Stimulated activated CD8-positive, alpha-beta memory T cell treated with anti-CD3 and anti-CD28 coated beads, Interleukin-2, amount 100 ng/mL, for 48 hours (primary cell): ENCODE measurements around the gene GIPC1.

Experiments used
- DNase-seq, 2 donors: peaks; one replicate each; pipeline ENCODE4 v3.0.0-alpha.2; 2020; ENCODE audit warnings: low read depth in 2 of 2

The GIPC1 gene

DNA sequence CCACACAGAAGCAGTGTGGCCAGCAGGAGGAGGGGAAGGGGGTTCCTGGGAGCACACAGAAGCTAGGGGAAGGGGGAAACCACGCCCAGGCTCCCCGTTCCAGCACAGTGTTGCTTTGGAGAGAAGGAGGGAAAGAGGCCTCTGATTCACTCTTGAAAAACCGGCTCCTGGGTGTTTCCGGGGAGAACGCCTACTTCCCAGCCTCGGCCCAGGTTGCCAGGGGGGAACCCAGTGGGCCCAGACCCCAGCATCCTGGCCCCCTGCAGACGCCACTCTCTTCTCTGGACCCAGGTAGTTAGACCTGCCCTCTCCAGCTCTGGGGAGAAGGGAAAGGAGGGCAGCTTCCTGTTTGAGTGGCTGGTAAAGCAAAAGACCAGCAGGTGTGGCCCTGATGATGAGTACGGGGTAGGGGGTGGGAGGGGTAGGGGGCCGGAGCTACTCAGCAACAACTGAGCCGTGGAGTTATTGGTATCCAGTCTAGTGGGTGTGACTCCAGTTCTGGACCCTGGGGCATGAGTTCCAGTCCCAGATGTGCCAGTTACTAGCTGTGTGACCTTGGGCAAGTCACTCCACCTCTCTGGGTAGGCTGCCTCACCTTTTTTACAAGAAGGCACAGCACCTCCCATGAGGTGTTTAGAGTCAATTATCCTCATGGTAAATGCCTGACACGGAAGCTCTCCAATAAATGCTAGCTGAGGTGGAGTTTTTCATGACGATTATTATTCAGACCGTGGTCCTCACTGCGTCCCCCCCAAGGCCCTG lies 836 bp downstream of the GIPC1 start:
- DNase-seq: no peak

DNA sequence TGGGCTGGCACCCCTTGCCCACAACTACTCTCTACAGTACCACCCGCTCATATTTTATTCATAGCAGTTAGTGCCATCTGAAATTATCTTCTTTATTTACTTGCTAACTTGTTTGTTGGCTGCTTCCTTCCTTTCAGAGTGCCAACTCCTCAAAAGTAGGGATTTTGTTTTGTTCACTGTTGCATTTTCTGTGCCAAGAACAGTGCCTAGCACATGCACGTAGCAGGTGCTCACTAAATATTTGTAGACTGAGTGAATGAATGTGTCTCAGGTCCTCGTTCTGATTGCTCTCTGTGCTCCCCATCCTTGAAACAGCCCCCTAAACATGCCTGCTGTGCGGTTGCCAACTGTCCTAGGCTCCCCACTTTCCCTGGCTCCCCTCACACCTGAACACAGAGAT lies 1.5 kb downstream of the GIPC1 start:
- DNase-seq: no peak

DNA sequence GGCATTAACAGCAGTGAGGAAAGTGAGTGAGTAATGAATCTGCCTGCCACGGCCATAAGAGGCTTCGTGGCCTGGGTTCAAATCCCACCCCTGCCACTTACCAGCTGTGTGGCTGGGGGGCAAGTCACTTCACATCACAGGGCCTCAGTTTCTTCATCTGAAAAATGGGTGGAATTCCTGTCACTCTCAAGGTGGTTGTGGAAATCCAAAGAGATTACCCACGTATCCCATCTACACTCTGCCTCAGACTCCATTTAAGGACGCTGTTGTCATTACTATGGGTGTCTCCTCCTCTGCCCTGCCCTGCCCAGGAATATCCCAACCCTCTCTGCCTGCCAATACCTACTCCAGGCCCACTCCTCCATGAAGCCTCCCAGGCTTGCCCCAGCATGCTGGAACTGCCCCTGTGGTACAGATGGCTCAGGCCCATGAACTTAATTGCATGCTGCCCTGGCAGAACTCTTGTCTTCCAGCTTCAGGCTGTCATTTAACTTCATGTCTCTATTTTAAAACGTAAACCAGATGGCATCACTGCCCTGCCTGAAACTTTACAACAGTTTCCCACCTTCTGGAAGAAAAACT lies 3.1 kb downstream of the GIPC1 start:
- no peak for DNase-seq

DNA sequence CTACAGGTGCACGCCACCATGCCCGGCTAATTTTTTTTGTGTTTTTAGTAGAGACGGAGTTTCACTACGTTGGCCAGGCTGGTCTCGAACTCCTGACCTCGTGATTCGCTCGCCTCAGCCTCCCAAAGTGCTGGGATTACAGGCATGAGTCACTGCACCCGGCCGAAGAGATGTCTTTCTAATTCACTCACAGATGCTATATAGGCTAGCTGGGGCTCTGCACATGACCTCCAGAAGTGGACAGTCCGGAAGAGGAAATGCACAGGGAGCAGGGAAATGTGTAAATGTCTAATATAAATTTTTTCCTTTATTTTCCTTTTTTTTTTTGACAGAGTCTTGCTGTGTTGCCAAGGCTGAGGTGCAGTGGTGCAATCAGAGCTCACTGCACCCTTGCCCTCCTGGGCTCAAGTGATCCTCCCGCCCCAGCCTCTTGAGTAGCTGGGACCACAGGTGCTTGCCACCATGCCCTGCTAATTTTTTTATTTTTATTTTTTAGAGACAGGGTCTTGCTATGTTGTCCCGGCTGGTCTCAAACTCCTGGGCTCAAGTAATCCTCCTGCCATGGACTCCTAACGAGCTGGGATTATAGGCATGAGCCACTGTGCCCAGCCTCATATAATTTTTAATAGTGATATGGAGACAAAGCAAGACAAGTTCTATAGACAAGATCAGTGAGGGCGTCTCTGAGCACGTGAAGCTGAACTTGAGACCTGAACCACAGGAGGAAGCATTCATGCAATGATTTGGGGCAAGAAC lies 8.4 kb downstream of the GIPC1 start:
- DNase-seq: no peak

DNA sequence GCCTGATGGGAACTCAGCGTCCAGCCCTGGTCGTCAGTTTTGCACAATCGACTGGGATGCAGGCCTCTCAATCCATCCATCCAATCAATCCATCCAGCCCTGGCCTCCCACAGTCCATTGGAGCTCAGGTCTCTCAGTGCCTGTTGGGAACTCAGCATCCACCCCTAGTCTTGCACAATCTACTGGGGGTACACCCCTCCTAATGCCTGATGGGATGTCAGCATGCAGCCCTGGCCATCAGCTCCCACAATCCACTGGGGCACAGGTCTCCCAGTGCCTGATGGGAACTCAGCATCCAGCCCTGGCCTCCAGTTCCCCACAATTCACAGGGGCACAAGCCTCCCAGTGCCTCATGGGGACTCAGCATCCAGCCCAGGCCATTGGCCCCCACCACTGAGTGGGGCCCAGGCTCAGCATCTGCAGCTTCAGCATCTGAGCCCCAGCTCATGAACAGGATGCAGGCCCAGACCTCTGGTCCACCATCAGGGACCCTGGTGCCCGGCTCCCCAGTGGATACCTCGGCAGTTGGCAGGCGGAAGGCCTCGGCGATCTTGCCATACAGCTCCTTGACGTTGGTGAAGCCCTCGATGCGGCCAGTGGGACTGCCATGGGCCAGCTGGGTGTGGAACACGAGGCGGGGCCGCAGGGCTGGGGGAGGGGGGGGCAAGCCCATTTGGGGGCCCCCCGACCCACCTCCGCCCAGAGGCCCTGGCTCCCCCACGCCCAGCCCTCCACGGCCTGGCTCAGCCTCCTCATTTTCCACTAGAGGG lies 13.6 kb downstream of the GIPC1 start:
- no peak for DNase-seq

DNA sequence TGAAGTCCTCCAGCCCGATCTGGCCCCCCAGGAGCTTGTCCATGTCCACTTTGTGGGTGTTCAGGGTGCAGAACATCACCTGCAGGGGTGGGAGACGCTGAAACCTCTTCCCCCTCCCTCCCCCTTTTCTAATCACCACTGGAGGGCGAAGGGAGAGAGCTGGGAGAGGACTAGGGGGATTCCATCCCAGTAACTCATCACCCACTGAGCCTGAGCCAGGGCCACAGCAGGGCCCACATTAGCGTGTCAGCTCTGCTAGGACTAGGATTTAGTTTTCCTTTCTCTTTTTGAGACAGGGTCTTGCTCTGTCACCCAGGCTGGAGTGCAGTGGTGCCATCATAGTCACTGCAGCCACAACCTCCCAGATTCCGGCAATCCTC lies 15.2 kb downstream of the GIPC1 start:
- no peak for DNase-seq

DNA sequence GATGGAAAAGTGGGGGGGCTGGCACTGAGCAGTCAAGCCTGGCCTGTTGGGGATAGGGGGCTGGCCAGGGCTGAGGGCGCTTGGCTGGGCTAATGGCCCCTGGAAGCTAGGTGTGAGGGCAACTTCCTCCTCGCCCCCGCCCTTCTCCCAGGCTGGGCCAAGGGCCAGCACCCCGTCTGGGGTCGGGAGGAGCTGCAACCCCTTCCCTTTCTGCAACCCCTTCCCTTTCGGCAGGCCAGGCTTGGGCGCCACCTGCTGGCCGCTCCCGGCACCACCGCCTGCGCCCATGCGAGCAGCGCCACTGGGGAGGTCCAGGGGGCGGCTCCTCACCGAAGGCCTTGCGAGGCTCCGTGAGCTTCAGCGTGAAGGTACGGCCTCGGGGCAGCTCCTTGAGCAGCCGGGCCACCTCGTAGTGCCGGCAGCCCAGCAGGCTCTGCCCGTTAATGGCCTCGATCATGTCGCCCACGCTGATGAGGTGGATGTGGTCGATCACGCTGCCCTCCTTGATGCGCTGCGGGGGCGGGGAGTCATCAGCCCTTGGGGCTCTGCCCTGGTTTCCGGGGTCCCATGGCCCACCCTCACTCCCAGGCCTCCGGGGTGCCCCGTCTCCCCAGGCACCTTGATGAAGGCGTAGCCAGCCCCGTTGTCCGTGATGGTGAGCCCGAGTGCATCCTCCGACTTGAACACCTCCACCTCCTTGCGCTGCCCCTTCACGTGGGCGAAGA lies 15.8 kb downstream of the GIPC1 start:
- DNase-seq: peak; percentile 63 to 69

DNA sequence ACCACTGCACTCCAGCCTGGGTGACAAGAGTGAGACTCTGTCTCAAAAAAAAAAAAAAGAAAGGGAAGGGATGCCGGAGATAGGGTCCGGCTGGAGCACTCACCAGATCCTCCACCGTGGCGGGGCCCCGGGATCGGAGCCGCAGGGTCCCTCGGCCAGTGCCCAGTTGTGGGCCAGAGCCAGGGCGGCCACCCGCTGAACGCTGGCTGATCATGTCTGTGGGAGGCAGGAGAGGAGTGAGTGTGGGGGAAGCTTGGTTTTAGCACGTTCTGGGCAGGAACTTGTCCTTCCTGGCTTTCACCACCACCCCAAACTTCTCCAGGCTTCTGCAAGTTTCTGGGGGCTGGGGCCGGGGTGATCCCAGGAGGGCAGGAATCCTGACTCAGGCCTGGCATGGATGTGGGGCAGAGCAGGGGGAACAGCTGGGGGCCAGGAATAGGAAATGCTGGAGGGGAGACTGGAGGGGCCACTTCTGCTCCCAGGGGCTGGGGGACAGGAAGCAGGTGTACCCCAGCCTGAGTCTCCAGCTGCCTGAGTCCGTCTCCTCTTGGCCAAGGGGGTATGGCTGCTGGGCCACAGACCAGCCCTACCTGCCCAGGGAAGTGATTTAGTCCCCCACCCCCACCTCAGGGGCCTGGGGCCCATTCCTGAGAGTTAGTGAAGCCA lies 16.5 kb downstream of the GIPC1 start:
- DNase-seq: no peak

DNA sequence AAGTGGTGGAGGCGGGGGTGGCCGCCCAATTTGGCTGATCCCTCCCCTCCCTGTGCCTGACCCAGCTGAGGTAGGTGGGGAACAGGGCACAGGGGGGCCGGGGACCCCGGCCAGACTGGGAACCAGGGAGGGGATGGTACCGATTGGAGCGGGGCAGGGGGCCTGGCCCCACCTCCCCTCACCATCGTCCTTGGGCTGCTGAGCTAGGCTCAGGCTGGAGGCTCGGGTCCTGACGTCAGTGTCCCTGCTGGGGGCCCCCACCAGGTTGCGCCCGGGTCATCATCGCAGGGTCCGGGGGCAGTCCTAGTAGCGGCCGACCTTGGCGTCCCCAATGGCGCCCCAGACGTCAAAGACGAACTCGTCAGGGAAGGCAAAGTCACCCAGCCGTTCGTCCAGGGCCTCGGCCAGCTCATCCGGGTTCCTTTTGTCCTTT lies 17.8 kb downstream of the GIPC1 start:
- no peak for DNase-seq

DNA sequence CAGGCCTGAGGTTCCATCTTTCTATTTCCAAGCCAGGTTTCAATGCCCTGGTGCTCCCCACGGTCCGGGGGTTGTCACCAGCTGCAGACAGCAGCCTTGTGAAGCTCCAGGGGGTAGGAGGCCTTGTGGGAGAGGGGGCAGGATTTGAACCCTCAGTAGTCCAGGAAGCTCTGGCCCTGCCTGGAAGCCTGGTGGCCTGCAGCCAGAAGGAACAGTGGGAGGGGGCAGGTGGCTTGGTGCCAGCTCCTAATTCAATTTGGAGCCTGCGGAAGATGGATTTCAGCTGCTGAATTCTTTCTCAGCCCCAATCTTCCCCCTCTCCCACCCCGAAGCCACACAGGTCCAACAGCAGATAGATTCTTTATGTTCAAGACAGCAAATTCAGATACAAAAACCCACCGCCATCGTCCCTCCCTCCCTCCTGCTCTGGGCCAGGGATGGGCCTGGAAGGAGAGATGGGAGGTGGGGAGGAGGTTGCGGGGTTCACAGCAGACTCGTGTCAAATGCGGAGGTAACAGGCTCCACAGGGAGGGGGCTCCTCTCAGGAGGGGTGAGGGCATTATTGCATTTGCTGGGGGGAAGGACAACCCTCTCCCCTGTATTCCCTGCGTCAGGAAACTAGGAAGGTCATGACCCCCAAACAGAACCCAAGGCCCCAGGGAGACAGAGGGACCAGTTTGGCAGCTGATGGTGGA lies 18.4 kb downstream of the GIPC1 start:
- no peak for DNase-seq

DNA sequence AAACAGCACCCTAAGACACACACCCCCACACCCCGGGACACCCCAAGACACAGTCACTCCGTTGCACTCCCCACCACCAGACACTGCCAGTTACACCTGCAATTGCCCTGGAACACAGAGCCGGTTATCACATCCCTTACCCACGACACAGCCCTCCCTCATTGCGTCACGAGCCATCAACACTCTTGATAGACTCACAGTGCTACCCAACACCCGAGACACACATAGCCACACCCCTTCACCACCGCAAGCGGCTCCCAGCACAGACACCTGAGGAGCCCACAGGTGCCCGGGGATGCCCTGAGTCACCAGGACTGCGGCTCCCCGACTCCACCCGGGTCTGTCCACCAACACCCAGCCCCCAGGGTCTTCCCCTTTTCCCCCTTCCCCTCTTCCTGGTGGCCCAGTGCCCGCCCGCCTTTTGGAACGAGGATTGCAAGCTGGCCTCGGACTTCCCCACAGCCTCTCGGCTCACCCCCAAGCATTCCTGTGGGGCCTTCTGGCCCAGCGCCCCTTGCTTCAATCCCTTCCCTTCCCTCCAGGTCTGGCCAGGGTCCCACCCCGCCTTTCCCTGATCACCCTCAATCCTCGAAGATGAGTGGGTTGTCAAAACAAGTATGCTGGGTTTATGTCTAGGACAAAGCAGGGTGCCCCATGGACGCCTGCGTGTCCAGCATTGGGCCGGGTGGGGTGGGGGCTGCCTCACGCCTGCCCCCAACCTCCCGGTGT lies 19.1 kb downstream of the GIPC1 start:
- DNase-seq: no peak

DNA sequence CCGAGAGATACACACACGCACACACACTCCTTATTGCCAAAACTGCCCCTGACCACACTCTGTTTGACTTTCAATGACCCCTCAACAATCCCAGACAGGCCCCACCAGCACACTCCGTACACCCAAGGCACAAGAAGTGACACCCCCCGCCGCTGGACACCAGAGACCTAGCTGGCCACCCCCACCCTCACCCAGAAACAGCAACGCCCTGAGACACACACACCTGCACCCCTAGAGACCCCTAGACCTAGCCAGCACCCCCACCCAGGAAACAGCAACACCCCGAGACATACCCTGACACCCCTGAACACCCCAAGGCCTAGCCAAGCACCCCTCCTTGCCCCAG lies 19.6 kb downstream of the GIPC1 start:
- DNase-seq: no peak

DNA sequence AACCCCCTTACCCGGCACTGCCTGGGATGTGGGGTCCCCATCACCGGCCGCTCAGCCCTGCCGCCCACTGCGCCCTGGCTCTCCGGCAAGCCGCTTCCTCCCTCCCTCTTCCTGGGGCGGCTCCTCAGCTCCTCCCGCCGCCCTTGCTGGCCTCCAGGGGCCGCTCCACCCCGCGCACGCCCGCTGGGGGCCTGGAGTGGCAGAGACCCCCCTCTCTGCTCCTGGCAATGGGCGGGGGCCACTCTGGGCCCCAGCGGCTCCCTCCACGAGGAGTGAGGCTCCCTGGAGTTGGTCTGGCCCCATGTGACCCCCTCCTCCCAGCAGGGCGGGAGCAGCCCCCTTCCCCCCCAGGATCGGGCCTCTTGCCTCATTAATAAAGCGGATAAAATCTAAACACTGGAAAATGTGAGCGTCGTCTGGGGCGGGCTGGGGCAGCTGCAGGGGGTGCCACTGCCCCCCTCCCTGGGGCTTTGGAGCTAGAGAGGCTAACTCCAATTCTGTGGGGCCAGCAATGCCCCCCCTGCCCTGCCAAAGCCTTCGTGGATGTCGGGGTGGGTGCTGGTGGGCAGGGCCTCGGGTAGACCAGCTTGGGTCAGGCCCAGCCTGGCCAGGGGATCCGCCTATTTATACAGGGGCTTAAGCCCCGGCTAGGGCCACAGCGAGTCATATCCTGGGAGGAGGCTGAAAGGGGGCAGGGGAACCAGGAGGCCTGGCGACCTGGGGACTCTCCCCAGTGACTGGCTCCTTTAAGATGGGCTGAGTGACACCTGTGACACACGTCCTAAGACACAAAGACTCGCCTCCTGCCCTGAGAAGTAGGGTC lies 20.5 kb downstream of the GIPC1 start, which contains the start of gene PTGER1:
Gene PTGER1, minus strand, starts transcription at position 104 of the 823 bp plus-strand sequence. CDS start 1,034 bp downstream, outside the sequence.
- DNase-seq: no peak

DNA sequence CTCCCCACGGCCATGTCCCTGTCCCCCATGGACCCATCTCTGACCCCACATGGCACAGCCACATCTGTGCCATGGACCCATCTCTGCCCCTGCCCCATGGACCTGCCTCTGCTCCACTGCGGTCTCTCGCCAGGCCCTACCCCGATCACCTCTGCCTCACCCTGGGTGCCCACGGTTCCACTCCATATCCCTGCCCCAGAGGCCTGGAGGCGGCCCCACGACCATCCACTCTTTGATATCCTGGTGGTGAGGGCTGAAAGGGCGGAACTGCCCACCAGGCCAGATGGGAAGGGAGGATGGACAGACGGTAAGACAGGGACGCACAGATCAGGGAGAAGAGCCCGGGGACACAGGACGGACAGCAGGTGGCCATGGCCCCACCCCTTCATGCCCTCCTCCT lies 21.1 kb downstream of the GIPC1 start:
- DNase-seq: no peak

DNA sequence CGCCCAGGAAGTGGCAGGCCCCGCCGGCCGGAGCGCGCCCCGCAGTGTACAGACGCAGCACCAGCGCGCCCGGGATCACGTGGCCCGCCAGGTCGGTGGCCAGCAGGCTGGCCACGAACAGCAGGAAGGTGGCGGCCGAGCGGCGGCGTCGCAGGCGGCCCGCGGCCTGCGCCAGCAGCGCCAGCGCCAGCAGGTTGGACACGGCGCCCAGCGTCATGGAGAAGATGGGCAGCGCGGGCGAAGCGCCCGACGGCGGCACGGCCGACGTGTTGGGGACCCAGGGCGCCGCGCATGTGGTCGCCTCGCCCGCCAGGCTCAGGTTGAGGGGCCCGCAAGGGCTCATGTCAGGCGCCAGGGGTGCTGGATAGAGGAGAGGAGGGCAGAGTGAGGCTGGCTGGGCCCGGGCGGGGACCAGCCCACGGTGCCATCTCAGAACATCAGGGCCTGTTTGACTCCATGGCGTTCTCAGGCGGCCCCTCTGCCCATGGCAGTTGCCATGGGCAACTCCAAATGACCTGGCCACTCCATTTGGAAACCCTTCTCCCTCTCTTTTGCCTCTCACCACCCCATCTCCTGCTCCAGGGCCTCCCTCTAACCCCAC lies 21.8 kb downstream of the GIPC1 start:
- DNase-seq: no peak

DNA sequence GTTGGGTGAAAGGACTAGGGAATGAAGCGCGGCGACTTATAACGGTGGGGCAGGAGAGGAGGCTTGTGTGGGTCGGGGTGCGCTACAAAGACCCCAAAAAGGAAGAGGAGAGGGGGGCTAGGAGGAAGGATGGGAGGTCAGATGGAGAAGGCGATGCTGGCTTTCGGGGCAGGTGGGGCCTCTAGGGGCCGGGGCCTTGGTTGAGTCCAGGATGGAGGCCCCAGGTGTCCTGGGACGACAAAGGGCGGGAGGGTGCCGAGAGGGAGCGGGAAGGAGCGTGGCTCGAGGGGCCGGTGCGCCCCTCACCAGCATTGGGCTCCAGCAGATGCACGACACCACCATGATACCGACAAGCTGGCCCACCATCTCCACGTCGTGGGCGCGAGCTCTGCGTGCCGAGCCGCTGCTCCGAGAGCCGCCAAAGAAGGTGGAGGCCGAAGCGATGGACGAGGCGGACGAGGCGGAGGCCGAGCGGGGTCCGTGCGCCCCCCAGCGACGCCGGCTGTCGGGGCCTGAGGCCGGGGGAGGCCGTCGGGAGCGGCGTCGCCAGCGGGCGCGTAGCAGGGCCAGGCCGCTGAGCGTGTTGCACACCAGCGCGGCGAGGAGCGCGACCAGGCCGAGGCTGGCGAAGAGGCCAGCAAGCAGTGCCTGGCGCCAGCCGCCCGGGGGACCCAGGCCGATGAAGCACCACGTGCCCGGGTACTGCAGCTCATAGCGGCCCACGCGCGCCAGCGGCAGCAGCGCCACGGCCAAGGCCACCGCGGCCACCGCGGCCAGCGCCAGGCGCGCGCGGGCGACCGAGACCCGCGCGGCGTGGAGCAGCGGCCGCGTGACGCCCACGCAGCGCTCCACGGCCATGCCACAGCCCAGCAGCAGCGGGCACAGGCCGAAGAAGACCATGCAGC lies 22.6 kb downstream of the GIPC1 start:
- DNase-seq: no peak

DNA sequence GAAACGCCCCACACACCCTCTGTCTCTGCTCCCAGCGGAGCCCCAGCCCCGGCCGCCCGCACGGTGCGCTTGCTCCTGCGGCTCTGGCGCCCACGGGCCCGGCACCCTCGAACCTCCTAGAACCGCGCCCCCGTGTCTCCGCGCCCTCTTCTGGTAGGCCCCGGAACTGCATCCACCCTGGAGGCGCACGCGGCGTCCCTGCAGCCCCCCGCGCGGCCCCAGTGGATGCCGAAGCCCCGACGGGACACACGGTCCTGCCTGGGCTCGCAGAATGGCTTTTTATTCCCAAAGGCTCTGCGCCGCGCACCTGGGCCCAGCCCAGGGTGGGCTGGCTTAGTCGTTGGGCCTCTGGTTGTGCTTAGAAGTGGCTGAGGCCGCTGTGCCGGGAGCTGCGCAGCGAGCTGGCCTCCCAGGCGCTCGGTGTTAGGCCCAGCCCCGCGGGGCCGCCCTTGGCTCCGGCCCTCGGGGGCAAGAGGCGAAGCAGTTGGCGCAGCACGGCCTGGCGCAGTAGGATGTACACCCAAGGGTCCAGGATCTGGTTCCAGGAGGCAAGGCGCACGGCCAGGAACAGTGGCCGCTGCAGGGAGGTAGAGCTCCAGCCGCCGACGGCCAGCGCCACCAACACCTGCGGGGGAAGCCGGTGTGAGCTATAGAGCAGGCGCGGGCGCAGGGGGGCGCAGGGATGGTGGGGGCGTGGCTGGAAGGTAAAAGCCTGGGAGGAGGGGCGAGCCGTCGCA lies 23.6 kb downstream of the GIPC1 start:
- DNase-seq: peak; percentile 82 to 83
